ENCODE data around the gene PAPLN. TPM values are rescaled to one million over a fixed set of nuclear protein-coding genes. Genes with fewer than 3 reads are reported as not detected.

The PAPLN gene
- total RNA-seq, 1 donor from 2014 or later, result 60.1 TPM

- peak; percentile 60 for DNase-seq
These were observed 8.4 kb downstream of the PAPLN start for GRCh38 chr14:73245480-73246325.

DNA sequence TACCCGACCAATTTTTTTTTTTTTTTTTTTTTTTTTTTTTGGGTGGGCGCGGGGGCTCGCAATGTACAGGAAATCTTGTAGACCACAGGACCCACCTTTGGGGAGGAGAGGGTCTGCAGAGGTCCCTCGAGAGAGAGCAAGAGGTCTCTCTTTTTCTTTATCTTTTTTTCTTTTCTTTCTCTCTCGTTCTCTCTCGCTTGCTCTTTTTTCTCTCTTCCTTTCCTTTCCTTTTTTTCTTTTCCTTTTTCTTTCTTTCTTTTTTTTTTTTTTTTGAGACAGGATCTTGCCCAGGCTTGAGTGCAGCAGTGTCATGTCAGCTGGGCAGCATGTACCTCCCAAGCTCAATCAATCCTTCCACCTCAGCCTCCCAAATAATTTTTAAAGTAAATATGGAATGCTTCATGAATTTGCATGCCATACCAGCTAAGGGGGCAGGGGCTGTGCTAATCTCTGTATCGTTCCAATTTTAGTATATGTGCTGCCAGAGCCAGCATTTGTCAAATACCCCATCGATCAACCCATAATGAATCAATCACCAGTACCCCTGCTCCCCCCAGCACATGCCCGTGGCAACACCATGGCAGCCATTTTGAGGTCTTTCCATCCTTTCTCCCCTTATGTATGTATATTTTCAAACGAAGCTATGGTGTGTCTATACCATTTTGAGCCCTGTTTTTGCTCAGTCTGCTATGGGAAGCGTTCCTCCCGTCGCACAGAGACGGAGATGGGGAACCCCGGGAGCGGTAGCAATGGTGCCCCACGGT lies 9.3 kb downstream of the PAPLN start:
- no peak for DNase-seq

GRCh38 chr14:73248108-73248868 lies 11.0 kb downstream of the PAPLN start:
- no peak for DNase-seq

- DNase-seq, result no peak
These were observed 11.8 kb downstream of the PAPLN start for GRCh38 chr14:73249108-73249507.

GRCh38 chr14:73249564-73250316 lies 12.4 kb downstream of the PAPLN start:
- no peak for DNase-seq

DNA sequence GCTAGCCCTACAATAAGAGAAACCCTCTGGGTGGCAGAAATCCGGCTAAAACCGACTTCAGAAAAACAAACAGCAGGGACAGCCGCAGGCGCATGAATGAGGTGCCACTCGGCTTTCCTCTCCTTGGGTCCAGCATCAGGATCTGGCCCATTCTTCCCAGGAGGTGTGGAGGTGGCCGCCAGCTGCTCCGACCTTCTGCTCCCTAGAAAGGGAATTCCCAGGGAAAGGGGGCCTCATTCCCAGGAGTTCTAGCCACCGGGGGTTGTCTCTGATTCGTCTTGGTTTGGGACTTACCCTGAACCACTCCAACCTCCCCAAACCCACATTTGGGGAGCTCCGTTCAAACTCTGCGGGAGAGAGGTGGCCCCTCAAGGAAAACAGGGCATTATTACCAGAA lies 13.0 kb downstream of the PAPLN start:
- no peak for DNase-seq

GRCh38 chr14:73250781-73251500 lies 13.6 kb downstream of the PAPLN start:
- no peak for DNase-seq

DNA sequence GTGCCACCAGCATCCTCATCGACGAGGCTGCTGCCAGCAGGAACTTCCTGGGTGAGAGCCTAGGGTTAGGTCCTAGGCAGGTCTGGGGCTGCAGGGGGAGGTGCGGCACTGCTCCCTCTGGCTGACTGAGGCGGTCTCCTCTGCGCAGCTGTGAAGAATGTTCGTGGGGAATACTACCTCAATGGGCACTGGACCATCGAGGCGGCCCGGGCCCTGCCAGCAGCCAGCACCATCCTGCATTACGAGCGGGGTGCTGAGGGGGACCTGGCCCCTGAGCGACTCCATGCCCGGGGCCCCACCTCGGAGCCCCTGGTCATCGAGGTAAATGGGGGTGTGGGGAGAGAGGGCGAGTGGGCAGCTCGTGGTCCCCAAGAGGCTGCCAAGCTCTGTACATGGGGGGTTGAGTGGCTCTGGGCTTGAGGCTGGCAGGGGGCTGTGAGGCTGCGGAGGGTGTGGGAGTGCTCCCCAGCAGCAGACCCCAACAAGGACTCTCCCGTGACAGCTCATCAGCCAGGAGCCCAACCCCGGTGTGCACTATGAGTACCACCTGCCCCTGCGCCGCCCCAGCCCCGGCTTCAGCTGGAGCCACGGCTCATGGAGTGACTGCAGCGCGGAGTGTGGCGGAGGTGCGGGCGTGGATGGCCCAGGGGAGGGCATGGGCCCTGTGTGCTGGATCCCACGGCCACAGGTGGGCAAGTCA lies 14.4 kb downstream of the PAPLN start:
- no peak for DNase-seq

GRCh38 chr14:73252491-73253322 lies 15.4 kb downstream of the PAPLN start:
- no peak for DNase-seq

GRCh38 chr14:73253323-73253610 lies 16.0 kb downstream of the PAPLN start:
- DNase-seq, result no peak

- no peak for DNase-seq
These were observed 16.4 kb downstream of the PAPLN start for GRCh38 chr14:73253721-73254120.

DNA sequence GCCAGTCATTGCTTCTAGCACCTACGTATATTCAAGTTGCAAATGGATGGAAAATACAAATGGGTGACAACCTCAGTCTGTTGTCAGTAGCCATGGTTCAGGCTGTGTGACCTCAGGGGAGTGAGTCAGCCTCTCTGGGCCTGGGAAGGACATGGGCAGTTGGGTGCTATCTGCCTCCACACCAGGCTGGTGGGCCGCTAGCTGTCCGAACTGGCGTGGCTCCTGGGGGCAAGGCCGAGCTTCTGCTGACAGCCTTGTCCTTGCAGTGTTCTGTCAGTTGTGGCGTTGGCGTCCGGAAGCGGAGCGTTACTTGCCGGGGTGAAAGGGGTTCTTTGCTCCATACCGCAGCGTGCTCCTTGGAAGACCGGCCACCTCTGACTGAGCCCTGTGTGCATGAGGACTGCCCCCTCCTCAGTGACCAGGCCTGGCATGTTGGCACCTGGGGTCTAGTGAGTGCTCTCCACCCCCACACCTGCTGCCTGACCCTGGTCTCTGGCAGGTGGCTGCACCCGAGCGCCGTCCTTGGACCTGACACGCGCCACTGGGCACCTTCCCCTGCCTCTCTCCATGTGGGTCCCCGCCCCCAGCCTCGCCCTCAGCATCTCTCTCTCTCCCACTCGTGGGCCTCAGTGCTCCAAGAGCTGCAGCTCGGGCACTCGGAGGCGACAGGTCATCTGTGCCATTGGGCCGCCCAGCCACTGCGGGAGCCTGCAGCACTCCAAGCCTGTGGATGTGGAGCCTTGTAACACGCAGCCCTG lies 17.1 kb downstream of the PAPLN start:
- DNase-seq, result no peak

GRCh38 chr14:73255005-73255400 lies 17.7 kb downstream of the PAPLN start:
- DNase-seq, result no peak

GRCh38 chr14:73255693-73256225 lies 18.5 kb downstream of the PAPLN start:
- DNase-seq, result no peak

DNA sequence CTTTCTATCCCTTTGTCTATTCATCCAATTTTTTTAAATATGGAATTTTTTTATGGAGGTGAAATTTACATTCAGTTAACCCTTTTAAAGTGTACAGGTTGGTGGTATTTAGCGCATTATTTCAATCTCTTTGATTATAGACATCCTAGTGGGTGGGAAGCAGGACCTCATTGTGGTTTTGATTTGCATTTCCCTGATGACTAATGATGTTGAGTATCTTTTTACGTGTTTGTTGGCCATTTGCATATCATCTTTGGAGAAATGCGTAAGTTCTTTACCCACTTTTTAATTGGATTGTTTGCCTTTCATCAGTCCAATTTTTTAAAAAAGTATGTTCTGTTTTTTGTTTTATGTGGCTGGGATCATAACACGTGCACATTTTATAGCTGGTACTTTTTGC lies 20.8 kb downstream of the PAPLN start:
- DNase-seq, result no peak

DNA sequence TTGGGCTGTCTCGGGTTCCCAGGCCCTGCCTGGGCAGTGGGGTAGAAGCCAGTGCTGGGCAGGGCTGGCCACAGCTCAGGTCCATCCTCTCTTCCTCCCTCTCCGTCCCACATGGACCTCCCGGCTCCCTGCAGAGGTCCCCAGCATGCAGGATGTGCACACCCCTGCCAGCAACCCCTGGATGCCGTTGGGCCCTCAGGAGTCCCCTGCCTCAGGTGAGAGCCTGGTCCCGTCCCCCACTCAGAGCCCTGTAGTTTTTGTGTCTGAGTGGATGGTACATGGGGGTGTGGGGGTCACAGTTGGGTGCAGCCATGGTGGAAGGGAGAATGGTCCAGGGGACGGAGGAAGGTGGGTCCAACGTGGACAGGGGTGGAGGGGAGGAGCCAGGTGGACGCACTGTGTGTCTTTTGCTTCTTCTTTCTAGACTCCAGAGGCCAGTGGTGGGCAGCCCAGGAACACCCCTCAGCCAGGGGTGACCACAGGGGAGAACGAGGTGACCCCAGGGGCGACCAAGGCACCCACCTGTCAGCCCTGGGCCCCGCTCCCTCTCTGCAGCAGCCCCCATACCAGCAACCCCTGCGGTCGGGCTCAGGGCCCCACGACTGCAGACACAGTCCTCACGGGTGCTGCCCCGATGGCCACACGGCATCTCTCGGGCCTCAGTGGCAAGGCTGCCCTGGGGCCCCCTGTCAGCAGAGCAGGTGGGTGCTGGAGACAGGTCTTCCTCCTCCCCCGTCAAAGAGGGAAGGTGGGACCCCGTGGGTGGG lies 21.7 kb downstream of the PAPLN start:
- no peak for DNase-seq

GRCh38 chr14:73259837-73260236 lies 22.5 kb downstream of the PAPLN start:
- DNase-seq, result no peak

GRCh38 chr14:73260574-73260973 lies 23.3 kb downstream of the PAPLN start:
- DNase-seq, result no peak

GRCh38 chr14:73261075-73261474 lies 23.8 kb downstream of the PAPLN start:
- DNase-seq, result no peak
